Measurements from ENCODE around the gene MBD2. TPM values are rescaled to one million over a fixed set of nuclear protein-coding genes. Genes with fewer than 3 reads are reported as not detected.

MBD2 gene
- total and polyA plus RNA-seq, 11 donors = 15.9 to 74.9 (median 44.6) TPM

DNA sequence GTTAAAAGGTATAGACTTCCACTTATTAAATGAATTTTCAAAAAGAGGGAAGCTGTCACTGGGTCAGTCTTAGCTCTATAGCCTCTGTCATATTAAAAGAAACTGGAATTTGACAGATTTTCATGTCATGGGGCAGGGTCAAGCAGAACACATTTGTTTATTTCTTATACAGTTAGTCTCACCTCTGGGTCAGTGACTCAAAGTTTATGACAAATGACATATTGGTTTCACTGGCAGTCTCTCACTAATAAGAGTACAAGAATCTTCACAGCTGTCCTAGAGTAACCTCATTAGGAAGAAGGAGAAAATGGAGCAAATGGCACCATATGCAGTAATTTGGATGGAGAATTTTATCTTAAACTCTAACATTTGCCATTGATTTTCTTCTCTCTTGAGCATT lies 63.2 kb downstream of the MBD2 start:
- DNase-seq (no peak), ATAC-seq (no peak)
- intact Hi-C loops (cut with DNase I) = loop anchor here in 1 of 10 donors (10.0 kb wide), 1 partner anchor 54 kb away; no protein-coding TSS in a partner anchor
- H3K27me3 ChIP-seq = no peaks in the 10 kb centered on the region
- H3K9me3 ChIP-seq = no peaks in the 10 kb centered on the region
- H3K36me3 ChIP-seq = peaks cover 0 to 100% (median 93%) of the 10 kb centered on the region in 9 donors
- no peak overlapping the region for H3K4me3 ChIP-seq
- no peak overlapping the region for H3K27ac ChIP-seq
- TF ChIP-seq, protein P1, sequence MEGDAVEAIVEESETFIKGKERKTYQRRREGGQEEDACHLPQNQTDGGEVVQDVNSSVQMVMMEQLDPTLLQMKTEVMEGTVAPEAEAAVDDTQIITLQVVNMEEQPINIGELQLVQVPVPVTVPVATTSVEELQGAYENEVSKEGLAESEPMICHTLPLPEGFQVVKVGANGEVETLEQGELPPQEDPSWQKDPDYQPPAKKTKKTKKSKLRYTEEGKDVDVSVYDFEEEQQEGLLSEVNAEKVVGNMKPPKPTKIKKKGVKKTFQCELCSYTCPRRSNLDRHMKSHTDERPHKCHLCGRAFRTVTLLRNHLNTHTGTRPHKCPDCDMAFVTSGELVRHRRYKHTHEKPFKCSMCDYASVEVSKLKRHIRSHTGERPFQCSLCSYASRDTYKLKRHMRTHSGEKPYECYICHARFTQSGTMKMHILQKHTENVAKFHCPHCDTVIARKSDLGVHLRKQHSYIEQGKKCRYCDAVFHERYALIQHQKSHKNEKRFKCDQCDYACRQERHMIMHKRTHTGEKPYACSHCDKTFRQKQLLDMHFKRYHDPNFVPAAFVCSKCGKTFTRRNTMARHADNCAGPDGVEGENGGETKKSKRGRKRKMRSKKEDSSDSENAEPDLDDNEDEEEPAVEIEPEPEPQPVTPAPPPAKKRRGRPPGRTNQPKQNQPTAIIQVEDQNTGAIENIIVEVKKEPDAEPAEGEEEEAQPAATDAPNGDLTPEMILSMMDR (IDR thresholded peaks at IDR 0.05) = no peak
- no peak for TF ChIP-seq POLR2A (IDR thresholded peaks at IDR 0.05)
- peaks cover 0 to 4% (median 0%) of the 10 kb centered on the region in 12 donors for H3K4me1 ChIP-seq

DNA sequence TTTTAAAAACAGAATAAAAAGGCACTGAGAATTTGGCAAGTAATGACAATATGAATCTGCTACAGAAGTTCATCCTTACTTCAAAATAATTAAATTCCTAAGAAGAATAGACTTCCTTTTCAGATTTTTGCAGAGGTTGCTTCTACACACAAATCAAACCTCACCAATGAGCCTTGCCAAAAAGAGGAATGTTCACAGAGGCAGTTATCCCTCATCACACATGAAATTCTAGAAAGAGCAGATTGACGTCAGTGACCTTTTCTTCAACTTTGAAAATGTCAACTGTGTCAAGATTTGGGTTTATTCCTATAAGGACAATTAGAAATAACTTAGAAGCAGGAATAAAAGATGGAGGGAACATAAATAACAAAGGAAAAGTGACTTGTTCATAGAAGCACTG lies 64.6 kb downstream of the MBD2 start:
- ATAC-seq = no peak
- no peaks in the 10 kb centered on the region for H3K27me3 ChIP-seq
- no peak overlapping the region for H3K27ac ChIP-seq
- TF ChIP-seq, protein P1 (IDR thresholded peaks at IDR 0.05) = no peak
- no peak for TF ChIP-seq POLR2A (IDR thresholded peaks at IDR 0.05)
- no peak overlapping the region for H3K4me3 ChIP-seq
- intact Hi-C loops (cut with DNase I) = loop anchor here in 1 of 10 donors (10.0 kb wide), 1 partner anchor 55 kb away; no protein-coding TSS in a partner anchor
- H3K4me1 ChIP-seq = peaks cover 0 to 4% (median 0%) of the 10 kb centered on the region in 12 donors
- no peak for DNase-seq
- H3K36me3 ChIP-seq = peaks cover 0 to 100% (median 92%) of the 10 kb centered on the region in 9 donors
- WGBS, 4 donors = 58 to 74% (median 63%) methylated on average over 1 of the region's 1 CpG
- no peaks in the 10 kb centered on the region for H3K9me3 ChIP-seq

DNA sequence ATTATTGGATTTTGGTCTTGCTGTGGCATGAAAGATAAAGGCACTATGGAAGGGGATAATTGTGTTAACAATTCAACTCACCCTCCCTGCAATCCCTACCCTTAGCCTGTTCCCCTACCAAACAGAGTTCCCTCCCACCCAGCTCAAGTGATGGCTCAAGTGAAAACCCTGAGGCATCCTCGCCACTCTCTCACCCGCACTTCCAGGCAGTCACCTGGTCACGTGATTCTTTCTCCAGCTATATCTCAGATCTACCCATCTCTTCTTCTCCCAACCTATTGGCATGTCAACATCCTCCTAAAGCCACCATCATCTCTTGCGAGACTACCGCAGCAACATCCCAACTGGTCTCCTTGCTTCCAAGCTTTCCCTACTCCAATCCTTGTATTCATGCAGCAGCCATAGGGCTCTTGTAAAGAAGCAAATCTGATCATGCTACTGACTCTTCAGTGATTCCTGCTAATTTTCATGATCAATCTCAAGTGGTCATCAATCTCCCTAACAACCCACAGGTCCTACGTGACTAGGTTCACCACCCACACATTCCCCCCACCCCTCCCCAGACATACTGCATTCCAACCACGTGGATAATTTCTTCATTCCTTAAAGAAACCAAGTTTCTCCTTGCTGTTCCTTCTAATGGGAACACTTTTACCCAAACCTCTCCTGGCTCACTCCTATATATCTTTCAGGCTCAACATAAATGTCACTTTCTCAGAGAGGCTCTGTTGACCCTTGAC lies 66.7 kb downstream of the MBD2 start:
- no peak for ATAC-seq
- no peak for DNase-seq
- WGBS, 4 donors = 90 to 94% (median 92%) methylated on average over 7 of the region's 7 CpGs
- no peak overlapping the region for H3K4me3 ChIP-seq
- H3K36me3 ChIP-seq = peaks cover 0 to 100% (median 94%) of the 10 kb centered on the region in 9 donors
- TF ChIP-seq, protein P1 (IDR thresholded peaks at IDR 0.05) = no peak
- no peak for TF ChIP-seq POLR2A (IDR thresholded peaks at IDR 0.05)
- no peaks in the 10 kb centered on the region for H3K27me3 ChIP-seq
- no peak overlapping the region for H3K27ac ChIP-seq
- H3K9me3 ChIP-seq = no peaks in the 10 kb centered on the region
- intact Hi-C loops (cut with DNase I) = no loop called here
- peaks cover 0 to 4% (median 0%) of the 10 kb centered on the region in 12 donors for H3K4me1 ChIP-seq

DNA sequence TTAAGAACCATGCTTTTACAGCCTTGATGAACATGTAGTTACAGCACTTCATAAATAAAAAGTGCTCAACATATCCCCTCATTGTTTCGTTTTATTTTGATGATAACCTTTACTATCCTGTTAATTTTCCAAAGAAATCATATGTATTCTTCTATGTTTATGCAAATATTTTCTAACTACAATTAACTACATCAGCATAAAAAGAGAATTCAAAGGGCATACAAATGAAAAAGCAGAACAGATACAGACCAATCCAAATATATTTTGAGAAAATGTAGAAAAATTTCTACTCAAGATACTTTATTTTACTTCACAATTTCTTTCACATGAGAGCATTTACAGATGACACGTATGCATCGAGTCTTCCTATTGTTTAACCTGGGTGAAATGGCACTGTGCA lies 69.1 kb downstream of the MBD2 start:
- no peak for ATAC-seq
- no peak overlapping the region for H3K27ac ChIP-seq
- no peak overlapping the region for H3K4me3 ChIP-seq
- H3K9me3 ChIP-seq = no peaks in the 10 kb centered on the region
- peaks cover 0 to 4% (median 0%) of the 10 kb centered on the region in 12 donors for H3K4me1 ChIP-seq
- no peak for DNase-seq
- no peaks in the 10 kb centered on the region for H3K27me3 ChIP-seq
- no peak for TF ChIP-seq POLR2A (IDR thresholded peaks at IDR 0.05)
- TF ChIP-seq, protein P1 (IDR thresholded peaks at IDR 0.05) = no peak
- 88 to 92% (median 90%) methylated on average over 3 of the region's 3 CpGs for WGBS, 4 donors
- peaks cover 0 to 89% (median 83%) of the 10 kb centered on the region in 9 donors for H3K36me3 ChIP-seq
- intact Hi-C loops (cut with DNase I) = no loop called here
